ENCODE measurements around the gene RNF144B.

- TF ChIP-seq USF2 (CRISPR knock-in tag; IDR thresholded peaks at IDR 0.05), result no peak
- no peak for TF ChIP-seq ETV6 (CRISPR knock-in tag; IDR thresholded peaks at IDR 0.05)
- TF ChIP-seq, protein P1, sequence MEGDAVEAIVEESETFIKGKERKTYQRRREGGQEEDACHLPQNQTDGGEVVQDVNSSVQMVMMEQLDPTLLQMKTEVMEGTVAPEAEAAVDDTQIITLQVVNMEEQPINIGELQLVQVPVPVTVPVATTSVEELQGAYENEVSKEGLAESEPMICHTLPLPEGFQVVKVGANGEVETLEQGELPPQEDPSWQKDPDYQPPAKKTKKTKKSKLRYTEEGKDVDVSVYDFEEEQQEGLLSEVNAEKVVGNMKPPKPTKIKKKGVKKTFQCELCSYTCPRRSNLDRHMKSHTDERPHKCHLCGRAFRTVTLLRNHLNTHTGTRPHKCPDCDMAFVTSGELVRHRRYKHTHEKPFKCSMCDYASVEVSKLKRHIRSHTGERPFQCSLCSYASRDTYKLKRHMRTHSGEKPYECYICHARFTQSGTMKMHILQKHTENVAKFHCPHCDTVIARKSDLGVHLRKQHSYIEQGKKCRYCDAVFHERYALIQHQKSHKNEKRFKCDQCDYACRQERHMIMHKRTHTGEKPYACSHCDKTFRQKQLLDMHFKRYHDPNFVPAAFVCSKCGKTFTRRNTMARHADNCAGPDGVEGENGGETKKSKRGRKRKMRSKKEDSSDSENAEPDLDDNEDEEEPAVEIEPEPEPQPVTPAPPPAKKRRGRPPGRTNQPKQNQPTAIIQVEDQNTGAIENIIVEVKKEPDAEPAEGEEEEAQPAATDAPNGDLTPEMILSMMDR (IDR thresholded peaks at IDR 0.05), result no peak
- TF ChIP-seq GTF2I (CRISPR knock-in tag; conservative IDR thresholded peaks at IDR 0.05), result no peak
- TF ChIP-seq IRF2 (CRISPR knock-in tag; IDR thresholded peaks at IDR 0.05; ENCODE audit: borderline replicate concordance, low read depth), result no peak
- no peak for TF ChIP-seq CREB1 (CRISPR knock-in tag; IDR thresholded peaks at IDR 0.05)
- no peak for TF ChIP-seq E2F4 (CRISPR knock-in tag; IDR thresholded peaks at IDR 0.05; ENCODE audit: borderline replicate concordance, low read depth)
These were observed 45.0 kb downstream of the RNF144B start for GRCh38 chr6:18432180-18432579.

Data from WTC11 (cell line).